Colonic mucosa (tissue), 4 donors: Measurements from ENCODE around the gene EGFL6. TPM values are rescaled to one million over a fixed set of nuclear protein-coding genes. Genes with fewer than 3 reads are reported as not detected.
A peak's percentile ranks its signal among the peaks of the same experiment; 100 is the strongest.
"Not testable (repeated sequence)": the region's sequence is repeated elsewhere in the genome, so short reads cannot be mapped to it uniquely, and the experiment has no call there.

Experiments
- DNase-seq: peaks from one replicate; pipeline ENCODE4 v3.0.0-alpha.2; 2020
- H3K27ac ChIP-seq: fragments of 200-600 bp; one replicate; pipeline ENCODE4 v1.8.0; 2021
- H3K27me3 ChIP-seq: fragments of 200-600 bp; one replicate; pipeline ENCODE4 v1.8.0; 2021
- H3K36me3 ChIP-seq: fragments of 200-600 bp; one replicate; pipeline ENCODE4 v1.8.0; 2021
- H3K4me1 ChIP-seq: fragments of 200-600 bp; one replicate; pipeline ENCODE4 v1.8.0; 2021; ENCODE audit warnings: mild to moderate bottlenecking
- H3K4me3 ChIP-seq: fragments of 200-600 bp; one replicate; pipeline ENCODE4 v1.8.0; 2021
- H3K9ac ChIP-seq, 2 donors: one replicate each; pipeline ENCODE4 v1.7.0; 2013; ENCODE audit warnings: control low read depth in 2 of 2, low read depth in 2 of 2, low read length in 2 of 2
- H3K9me3 ChIP-seq: fragments of 200-600 bp; one replicate; pipeline ENCODE4 v1.8.0; 2021
- intact Hi-C: fragments of 100-400 bp; cut with DNase I; formaldehyde crosslinking; loops from one replicate; pipeline ENCODE4 v1.14.1; 2022
- total RNA-seq, 2 donors: library from RNA; stranded (reverse); fragmentation: NEBNext Ultra II Directional in 1 of 2; extraction: Animal tissue kit (Norgen Biotek cat#: 25700) in 1 of 2; gene quantifications; one replicate each; pipeline ENCODE4 v1.2.1, GENCODE V29; 2021
- TF ChIP-seq, protein P1 (sequence below): fragments of 200-600 bp; IDR thresholded peaks from one replicate; pipeline ENCODE4 v1.8.0; 2022; ENCODE audit warnings: antibody characterized with exemption, mild to moderate bottlenecking
- donor health status: healthy.
- donor health status: DM: no; HTN: no; CAD: no.
- donor health status: DM: no; HTN: no; CAD: no.

Gene EGFL6
- total RNA-seq, 2 donors from 2014 or later: 0.10 to 0.27 TPM

DNA sequence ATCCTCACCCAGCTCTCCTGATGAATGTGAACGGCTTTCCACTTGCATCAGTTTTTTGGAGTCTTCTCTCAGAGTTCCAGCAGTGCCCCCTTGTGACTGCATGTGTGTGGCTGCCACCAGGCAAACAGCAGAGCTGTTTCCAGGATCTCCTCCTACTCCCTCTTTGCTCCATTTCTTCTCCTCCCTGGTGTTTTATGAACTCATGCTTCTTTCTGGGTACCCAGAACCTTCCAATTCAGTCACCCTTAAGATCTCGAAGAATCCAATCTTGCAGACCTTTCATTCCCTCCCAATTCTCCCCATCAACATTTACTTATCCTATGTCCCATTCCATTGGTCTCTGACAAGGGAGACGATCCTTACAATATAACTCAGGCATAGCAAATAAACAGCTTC, 76.8 kb downstream of the EGFL6 start:
- DNase-seq: peak; percentile 64
- no peaks in the 10 kb centered on the region for H3K27me3 ChIP-seq
- no peaks in the 10 kb centered on the region for H3K36me3 ChIP-seq
- no peaks in the 10 kb centered on the region for H3K9me3 ChIP-seq
- no peak overlapping the region for H3K27ac ChIP-seq
- TF ChIP-seq, protein P1, sequence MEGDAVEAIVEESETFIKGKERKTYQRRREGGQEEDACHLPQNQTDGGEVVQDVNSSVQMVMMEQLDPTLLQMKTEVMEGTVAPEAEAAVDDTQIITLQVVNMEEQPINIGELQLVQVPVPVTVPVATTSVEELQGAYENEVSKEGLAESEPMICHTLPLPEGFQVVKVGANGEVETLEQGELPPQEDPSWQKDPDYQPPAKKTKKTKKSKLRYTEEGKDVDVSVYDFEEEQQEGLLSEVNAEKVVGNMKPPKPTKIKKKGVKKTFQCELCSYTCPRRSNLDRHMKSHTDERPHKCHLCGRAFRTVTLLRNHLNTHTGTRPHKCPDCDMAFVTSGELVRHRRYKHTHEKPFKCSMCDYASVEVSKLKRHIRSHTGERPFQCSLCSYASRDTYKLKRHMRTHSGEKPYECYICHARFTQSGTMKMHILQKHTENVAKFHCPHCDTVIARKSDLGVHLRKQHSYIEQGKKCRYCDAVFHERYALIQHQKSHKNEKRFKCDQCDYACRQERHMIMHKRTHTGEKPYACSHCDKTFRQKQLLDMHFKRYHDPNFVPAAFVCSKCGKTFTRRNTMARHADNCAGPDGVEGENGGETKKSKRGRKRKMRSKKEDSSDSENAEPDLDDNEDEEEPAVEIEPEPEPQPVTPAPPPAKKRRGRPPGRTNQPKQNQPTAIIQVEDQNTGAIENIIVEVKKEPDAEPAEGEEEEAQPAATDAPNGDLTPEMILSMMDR: peak; percentile 43
- H3K4me1 ChIP-seq: no peaks in the 10 kb centered on the region
- H3K9ac ChIP-seq: no peak overlapping the region
- no peak overlapping the region for H3K4me3 ChIP-seq
- intact Hi-C loops: no loop called here

DNA sequence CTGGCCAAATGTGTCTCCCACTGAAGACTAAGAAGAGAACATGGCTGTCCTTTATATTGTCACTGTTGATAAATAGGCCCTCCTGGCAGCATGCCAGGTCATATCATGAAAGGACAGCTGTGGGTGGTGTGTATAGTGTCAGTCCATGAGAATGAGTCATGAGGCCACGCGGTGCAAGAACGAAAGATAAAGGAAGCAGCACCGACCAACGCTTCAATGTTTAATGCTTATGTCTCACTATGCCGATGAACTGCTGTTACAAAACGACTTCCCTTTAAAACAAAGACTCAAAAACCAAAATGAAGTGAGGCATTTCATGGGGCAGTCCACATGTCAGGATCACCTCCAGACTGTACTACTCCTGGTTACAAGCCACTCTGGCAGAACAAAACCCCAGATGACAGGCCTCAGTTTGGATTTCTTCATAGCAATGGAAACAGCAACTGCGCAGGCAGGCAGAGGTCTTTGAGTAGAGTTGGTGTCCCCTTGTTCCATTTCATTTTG, 78.4 kb downstream of the EGFL6 start:
- H3K9me3 ChIP-seq: no peaks in the 10 kb centered on the region
- no peaks in the 10 kb centered on the region for H3K27me3 ChIP-seq
- no peak overlapping the region for H3K27ac ChIP-seq
- TF ChIP-seq, protein P1: no peak
- DNase-seq: peak; percentile 63
- peaks cover 5% of the 10 kb centered on the region for H3K4me1 ChIP-seq
- no peak overlapping the region for H3K9ac ChIP-seq
- H3K36me3 ChIP-seq: no peaks in the 10 kb centered on the region
- no peak overlapping the region for H3K4me3 ChIP-seq
- intact Hi-C loops: loop anchor here (2.0 kb wide), 1 partner anchor 141 kb away; no protein-coding TSS in a partner anchor

DNA sequence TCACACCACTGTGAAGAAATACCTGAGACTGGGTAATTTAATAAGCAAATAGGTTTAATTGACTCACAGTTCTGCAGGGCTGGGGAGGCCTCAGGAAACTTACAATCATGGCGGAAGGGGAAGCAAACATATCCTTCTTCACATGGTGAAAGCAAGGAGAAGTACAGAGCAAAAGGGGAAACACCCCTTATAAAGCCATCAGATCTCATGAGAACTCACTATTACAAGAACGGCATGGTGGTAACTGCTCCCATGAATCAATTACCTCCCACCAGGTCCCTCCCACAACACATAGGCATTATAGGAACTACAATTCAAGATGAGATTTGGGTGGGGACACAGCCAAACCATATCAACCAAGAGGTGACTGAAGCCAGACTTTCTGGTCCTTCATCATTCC, 78.9 kb downstream of the EGFL6 start:
- H3K4me3 ChIP-seq, H3K9me3 ChIP-seq, H3K4me1 ChIP-seq, H3K27me3 ChIP-seq, DNase-seq, H3K27ac ChIP-seq, H3K36me3 ChIP-seq, H3K9ac ChIP-seq: not testable (repeated sequence)
- intact Hi-C loops: loop anchor here (2.0 kb wide), 1 partner anchor 142 kb away; no protein-coding TSS in a partner anchor

DNA sequence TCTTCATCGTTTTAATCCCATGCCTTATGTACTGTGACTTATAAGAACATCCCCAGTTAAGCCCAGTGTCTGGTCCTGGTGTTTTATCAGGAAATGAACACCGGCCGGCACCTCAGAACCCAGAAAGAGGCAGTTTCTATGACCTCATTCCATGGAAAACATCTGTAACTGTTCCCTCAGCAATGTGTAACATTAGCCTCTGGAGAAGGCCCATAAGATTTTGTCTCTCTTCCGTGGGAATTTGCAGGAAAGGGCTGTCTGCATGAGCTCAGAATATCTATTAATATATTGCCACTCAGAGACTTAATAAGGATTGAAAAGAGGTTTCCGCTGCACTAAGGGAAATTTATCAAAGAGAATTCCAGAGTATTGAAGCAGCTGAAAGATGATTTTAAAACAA, 80.4 kb downstream of the EGFL6 start:
- Histone ChIP-seq H3K9me3 (no peaks in the 10 kb centered on the region), H3K27me3 (no peaks in the 10 kb centered on the region), H3K4me3 (no peak overlapping the region), H3K27ac (no peak overlapping the region), H3K9ac (no peak overlapping the region), H3K4me1 (peaks cover 14% of the 10 kb centered on the region), H3K36me3 (no peaks in the 10 kb centered on the region)
- no peak for DNase-seq
- intact Hi-C loops: loop anchor here (2.0 kb wide), 1 partner anchor 143 kb away; no protein-coding TSS in a partner anchor
- TF ChIP-seq, protein P1: no peak

DNA sequence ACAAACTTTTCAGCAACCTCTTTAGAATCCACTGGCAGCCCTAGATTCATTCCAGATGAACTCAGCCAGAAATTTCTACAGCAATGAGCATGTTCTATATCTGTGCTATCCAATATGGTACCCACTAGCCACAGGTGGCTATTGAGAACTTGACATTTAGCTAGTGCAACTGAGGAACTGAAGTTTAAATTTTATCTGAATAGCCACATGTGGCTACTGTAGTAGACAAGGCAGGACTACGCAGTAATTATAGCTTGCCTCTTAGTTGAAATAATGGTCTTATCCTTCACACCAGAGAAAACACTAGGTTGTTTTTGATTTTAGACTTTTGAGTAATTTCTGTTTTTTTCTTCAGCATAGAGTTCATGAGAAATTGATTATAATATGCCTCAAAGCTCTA, 80.9 kb downstream of the EGFL6 start:
- intact Hi-C loops: no loop called here
- no peak overlapping the region for H3K27ac ChIP-seq
- no peaks in the 10 kb centered on the region for H3K9me3 ChIP-seq
- no peaks in the 10 kb centered on the region for H3K36me3 ChIP-seq
- H3K4me3 ChIP-seq: no peak overlapping the region
- no peaks in the 10 kb centered on the region for H3K27me3 ChIP-seq
- TF ChIP-seq, protein P1: no peak
- DNase-seq: no peak
- no peak overlapping the region for H3K9ac ChIP-seq
- H3K4me1 ChIP-seq: peaks cover 14% of the 10 kb centered on the region

DNA sequence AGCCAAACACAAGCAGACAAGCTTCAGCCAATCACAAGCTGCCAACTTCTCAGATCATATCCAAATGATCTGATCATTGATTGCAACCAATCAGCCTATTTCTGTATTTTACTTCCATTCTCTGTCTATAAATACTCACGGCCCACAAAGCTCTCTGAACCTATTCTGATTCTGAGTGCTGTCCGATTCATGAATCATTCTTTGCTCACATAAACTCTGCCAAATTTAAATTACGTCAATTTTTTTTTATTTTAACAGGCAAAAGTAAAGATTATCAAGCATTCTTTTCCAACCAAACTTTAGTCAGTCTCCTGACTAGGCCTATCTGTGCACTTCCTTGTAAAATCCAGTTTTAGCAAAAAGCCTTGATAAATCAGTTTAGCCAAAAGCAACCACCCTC, 81.7 kb downstream of the EGFL6 start:
- no peak overlapping the region for H3K4me3 ChIP-seq
- TF ChIP-seq, protein P1: no peak
- intact Hi-C loops: no loop called here
- H3K4me1 ChIP-seq: peaks cover 14% of the 10 kb centered on the region
- H3K27me3 ChIP-seq: no peaks in the 10 kb centered on the region
- no peak for DNase-seq
- no peaks in the 10 kb centered on the region for H3K36me3 ChIP-seq
- H3K9ac ChIP-seq: no peak overlapping the region
- H3K27ac ChIP-seq: no peak overlapping the region
- H3K9me3 ChIP-seq: no peaks in the 10 kb centered on the region
